Lung (tissue), 12 donors: Measurements from ENCODE around the gene YY1. TPM values are rescaled to one million over a fixed set of nuclear protein-coding genes. Genes with fewer than 3 reads are reported as not detected.

ENCODE experiments used
- ATAC-seq: fragments of 200-7000 bp; cut with Tn5 transposase; one replicate; pipeline ENCODE4 v1.9.1; 2020; ENCODE audit warnings: moderate number of reproducible peaks; ENCODE audit not compliant: insufficient read depth, low FRiP score
- DNase-seq, 3 donors: peaks; one replicate each; pipeline ENCODE4 v3.0.0-alpha.2; 2013 to 2017
- H3K27ac ChIP-seq, 2 donors: one replicate each; pipeline ENCODE4 v1.5.1; 2013; ENCODE audit warnings: mild to moderate bottlenecking in 2 of 2, moderate library complexity in 2 of 2, control low read depth in 1 of 2, inconsistent platforms in 1 of 2, low read depth in 1 of 2, low read length in 1 of 2
- H3K27me3 ChIP-seq, 3 donors: one replicate each; pipeline ENCODE4 v1.5.1; 2013; ENCODE audit warnings: low read length in 2 of 3; ENCODE audit not compliant: control insufficient read depth in 3 of 3, insufficient read depth in 3 of 3
- H3K36me3 ChIP-seq, 4 donors: one replicate each; pipeline ENCODE4 v1.5.1; 2013; ENCODE audit warnings: low read length in 4 of 4, mild to moderate bottlenecking in 1 of 4, moderate library complexity in 1 of 4; ENCODE audit not compliant: control insufficient read depth in 4 of 4, insufficient read depth in 4 of 4
- H3K4me1 ChIP-seq, 5 donors: one replicate each; pipeline ENCODE4 v1.5.1; 2013; ENCODE audit warnings: low read length in 5 of 5, mild to moderate bottlenecking in 2 of 5, moderate library complexity in 1 of 5; ENCODE audit not compliant: control insufficient read depth in 5 of 5, insufficient read depth in 5 of 5
- H3K4me3 ChIP-seq: one replicate; pipeline ENCODE4 v1.5.1; 2013; ENCODE audit warnings: mild to moderate bottlenecking, control low read depth, moderate library complexity
- H3K9ac ChIP-seq, 2 donors: one replicate each; pipeline ENCODE4 v1.5.1; 2013; ENCODE audit warnings: low read length in 2 of 2, control low read depth in 1 of 2; ENCODE audit not compliant: insufficient read depth in 1 of 2
- H3K9me3 ChIP-seq, 4 donors: one replicate each; pipeline ENCODE4 v1.5.1; 2013; ENCODE audit warnings: low read length in 3 of 4, mild to moderate bottlenecking in 1 of 4, moderate library complexity in 1 of 4; ENCODE audit not compliant: control insufficient read depth in 4 of 4, insufficient read depth in 3 of 4
- WGBS, 2 donors: extraction: QIAGEN DNeasy Blood & Tissue Kit; methylation state at CpG; one replicate each; pipeline ENCODE4 v1.1.7; 2013; 5-methylcytosine and 5-hydroxymethylcytosine counted together
- polyA plus RNA-seq, 2 donors: library from polyadenylated mRNA; stranded (reverse); fragments of 200-250 nt; gene quantifications; one replicate each; pipeline ENCODE4 v1.2.1, GENCODE V29; 2013
- total RNA-seq, 2 donors: library from RNA; depleted of rRNA in 1 of 2; stranded (reverse); fragments of >200 nt in 1 of 2; gene quantifications; one replicate each; pipeline ENCODE4 v1.2.1, GENCODE V29; 2014 to 2021
- TF ChIP-seq, protein P1 (sequence below): IDR thresholded peaks from 2 replicates; pipeline ENCODE4 v1.5.1; 2012; ENCODE audit warnings: mild to moderate bottlenecking; ENCODE audit errors: control extremely low read depth, extremely low read depth
- donor health status: control.
- donor health status: control.
- donor health status: Bipolar disorder and iron deficiency.
- donor health status: healthy.
- donor health status: DM: yes; HTN: yes; CAD: no.

The YY1 gene
- total and polyA plus RNA-seq, 4 donors: 22.9 to 62.9 (median 34.6) TPM

- Histone ChIP-seq H3K27ac (no peak overlapping the region), H3K9me3 (no peaks in the 10 kb centered on the region), H3K4me1 (no peaks in the 10 kb centered on the region), H3K27me3 (no peaks in the 10 kb centered on the region), H3K36me3 (no peaks in the 10 kb centered on the region), H3K9ac (no peak overlapping the region), H3K4me3 (no peak overlapping the region)
- no peak for ATAC-seq
- WGBS, 2 donors: 84 to 88% methylated on average over 9 of the region's 9 CpGs
- TF ChIP-seq, protein P1, sequence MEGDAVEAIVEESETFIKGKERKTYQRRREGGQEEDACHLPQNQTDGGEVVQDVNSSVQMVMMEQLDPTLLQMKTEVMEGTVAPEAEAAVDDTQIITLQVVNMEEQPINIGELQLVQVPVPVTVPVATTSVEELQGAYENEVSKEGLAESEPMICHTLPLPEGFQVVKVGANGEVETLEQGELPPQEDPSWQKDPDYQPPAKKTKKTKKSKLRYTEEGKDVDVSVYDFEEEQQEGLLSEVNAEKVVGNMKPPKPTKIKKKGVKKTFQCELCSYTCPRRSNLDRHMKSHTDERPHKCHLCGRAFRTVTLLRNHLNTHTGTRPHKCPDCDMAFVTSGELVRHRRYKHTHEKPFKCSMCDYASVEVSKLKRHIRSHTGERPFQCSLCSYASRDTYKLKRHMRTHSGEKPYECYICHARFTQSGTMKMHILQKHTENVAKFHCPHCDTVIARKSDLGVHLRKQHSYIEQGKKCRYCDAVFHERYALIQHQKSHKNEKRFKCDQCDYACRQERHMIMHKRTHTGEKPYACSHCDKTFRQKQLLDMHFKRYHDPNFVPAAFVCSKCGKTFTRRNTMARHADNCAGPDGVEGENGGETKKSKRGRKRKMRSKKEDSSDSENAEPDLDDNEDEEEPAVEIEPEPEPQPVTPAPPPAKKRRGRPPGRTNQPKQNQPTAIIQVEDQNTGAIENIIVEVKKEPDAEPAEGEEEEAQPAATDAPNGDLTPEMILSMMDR: no peak
- DNase-seq: no peak
These were observed 82.7 kb downstream of the YY1 start for GRCh38 chr14:100321473-100322137.

DNA sequence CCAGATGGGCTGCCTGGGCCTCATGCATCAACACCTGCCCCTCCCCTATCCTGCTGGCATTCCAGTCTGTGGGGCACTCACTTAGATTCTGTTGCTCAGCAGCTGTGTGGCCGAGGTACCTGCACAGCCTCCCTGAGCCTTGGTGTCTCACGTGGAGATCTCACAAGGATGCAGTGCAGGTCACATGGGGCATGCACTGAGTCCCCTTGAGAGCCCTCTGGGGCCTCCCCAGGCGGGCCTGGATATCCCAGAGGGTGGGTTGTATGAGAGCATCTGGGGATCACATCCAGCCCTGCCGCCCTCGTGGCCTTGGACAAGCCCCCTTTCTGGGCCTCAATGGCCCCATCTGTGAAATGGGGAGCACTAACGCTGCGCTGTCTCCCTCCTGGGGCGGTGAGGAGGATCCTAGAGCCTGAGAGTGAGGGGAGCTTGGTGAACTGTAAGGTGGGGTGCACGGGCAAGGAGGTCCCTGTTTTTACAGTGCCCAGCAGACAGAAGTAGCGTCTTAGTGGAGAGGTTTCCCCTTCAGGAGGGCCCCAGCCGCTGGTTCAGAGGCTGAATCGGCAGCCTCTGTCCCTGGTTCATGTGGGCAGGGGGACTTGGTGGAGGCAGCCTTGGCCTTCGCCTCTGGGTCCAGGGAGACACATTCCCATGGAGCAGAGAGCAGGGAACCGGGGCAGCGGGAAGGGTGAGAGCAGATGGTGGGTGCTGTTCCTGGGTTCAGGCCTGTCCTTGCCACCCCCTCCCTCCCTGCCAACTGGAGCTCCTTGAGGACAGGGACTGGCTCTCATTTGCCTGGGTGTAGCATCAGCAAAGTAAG, 83.4 kb downstream of the YY1 start:
- no peaks in the 10 kb centered on the region for H3K9me3 ChIP-seq
- WGBS, 2 donors: 92 to 94% methylated on average over 15 of the region's 15 CpGs
- H3K9ac ChIP-seq: no peak overlapping the region

DNA sequence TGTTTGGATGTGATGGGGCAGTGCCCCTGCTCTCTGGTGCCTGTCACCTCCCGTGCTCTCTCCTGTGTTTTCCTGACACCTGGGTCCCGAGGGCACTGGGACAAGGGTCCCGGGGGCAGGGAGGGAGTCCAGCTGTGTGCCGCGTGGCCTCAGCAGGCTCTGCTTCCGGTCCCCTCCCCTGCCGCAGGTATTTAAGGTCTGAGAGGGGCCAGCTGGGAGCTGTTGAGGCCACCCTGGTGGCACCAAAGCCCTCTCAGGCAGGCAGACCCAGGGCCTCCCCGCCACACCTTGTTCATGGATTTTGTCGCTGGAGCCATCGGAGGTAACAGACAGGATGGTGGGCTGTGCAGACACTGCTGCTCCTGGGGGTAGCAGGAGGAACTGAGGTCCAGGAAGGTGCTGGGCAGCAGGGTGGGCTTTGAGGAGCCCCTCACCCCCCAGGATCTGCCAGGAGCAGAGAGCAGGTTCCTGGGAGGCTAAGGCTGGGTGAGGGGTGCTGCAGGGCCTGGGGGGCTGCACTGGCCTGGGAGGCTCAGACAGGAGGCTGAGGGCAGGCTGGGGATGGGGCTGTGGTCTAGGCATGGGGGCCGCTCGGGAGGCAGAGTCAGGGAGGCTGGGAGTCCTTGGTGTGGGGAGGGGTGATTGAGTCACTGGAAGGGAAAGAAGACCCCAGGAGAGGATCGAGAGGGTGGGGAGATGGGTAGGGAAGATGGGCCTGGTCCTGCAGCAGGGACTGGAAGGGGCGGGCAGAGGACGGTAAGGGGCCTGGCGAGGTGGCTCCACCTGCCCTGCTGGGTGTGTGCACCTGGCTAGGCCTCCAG, 84.4 kb downstream of the YY1 start, which contains the start of gene SLC25A47:
TSS of gene SLC25A47 (plus strand) at position 219 of the 821 bp plus-strand sequence. CDS start at position 295, 76 bp downstream.
- no peaks in the 10 kb centered on the region for H3K4me1 ChIP-seq
- no peak within 1 kb of the TSS for H3K27ac ChIP-seq
- ATAC-seq (no peak), DNase-seq (no peak)
- H3K36me3 ChIP-seq: no peaks in the 10 kb centered on the region
- no peak within 1 kb of the TSS for H3K9ac ChIP-seq
- no peak within 1 kb of the TSS for H3K4me3 ChIP-seq
- H3K9me3 ChIP-seq: no peaks in the 10 kb centered on the region
- H3K27me3 ChIP-seq: no peaks in the 10 kb centered on the region
- WGBS, 2 donors: 93 to 94% methylated on average over 15 to 16 of the region's 16 CpGs
- TF ChIP-seq, protein P1: no peak

More for the DNA sequence above, 83.4 kb downstream of the YY1 start:
- Histone ChIP-seq H3K4me1 (no peaks in the 10 kb centered on the region), H3K27me3 (no peaks in the 10 kb centered on the region), H3K27ac (no peak overlapping the region), H3K4me3 (no peak overlapping the region), H3K36me3 (no peaks in the 10 kb centered on the region)
- no peak for DNase-seq
- TF ChIP-seq, protein P1: no peak
- no peak for ATAC-seq
